Measurements from ENCODE around the gene SLC7A4. TPM values are rescaled to one million over a fixed set of nuclear protein-coding genes. Genes with fewer than 3 reads are reported as not detected.
"Not testable (repeated sequence)": the region's sequence is repeated elsewhere in the genome, so short reads cannot be mapped to it uniquely, and the experiment has no call there.

SLC7A4 gene
- polyA plus RNA-seq, 3 donors, result 0.25 to 0.49 (median 0.34) TPM

DNA sequence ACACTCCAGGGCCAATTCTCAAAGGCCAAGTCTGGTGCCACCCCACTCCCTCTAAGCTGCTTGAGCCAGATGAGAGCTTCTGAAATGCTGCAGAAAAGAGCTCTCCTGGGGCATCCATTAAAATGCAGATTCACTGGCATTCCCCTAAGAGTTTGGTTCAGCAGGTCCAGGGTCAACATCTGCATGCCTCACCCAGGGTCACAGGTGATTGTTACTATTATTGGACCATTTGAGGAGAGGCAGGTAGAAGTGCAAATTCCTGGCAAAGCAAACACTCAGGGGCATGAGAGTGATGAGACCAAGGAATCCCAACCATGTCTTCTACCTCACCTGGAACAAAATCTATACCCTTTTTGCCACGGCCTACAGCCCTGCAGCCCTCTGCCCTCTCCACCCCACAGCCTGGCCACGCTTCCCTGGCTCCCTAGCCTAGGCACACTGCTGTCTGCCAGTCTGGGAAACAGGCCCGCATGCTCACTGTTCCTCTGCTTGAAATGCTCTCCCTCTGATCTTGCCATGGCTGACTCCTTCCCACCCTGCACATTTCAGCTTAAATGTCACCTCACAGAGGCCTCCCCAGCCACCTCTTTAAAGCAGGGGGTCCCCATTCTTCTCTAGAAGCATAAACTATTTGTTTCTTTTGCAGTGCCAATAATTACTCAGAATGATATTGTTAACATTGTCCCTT is 21.8 kb downstream of the SLC7A4 start:
- 87 to 98% (median 88%) methylated on average over 3 of the region's 3 CpGs for whole genome bisulfite sequencing, 3 donors
- H3K27ac ChIP-seq (ENCODE audit: low read depth, low read length), result no peak overlapping the region

DNA sequence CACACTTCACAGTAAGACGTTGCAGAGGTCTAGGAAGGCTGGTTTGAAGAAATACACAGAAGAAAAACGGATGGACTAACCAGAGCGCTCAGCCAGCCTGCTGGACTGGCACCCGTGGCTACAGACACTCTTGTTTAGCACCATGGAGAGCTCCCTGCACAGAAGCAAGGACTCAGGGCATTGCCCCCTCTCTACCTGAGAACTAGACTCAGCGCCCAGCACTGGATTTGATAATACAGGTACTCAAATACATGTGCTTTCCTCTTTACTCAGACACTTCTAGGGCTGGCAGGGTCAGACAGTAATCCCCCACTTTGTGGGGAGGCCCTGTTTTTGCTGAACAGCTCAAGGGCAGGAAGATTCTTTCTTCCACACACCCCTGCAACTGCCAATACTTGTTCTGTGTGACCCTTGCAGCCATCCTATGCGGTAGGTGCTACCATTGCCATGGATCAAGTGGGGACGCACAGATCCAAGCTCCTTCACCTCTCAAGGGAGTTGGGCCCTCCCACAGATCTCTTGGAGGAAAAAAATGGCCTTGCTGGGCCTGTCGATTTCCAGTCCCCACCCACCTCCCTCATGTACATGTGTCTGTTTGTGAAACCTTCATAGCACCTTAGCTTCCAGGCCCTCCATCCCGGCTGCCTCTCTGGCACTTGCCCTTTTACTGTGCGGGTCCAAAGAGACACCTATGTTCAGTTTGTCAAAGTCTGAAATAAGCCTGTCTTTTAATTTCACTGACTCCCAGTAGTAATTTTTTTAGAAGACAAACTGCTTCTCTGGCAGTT is 22.5 kb downstream of the SLC7A4 start:
- no peak overlapping the region for H3K27ac ChIP-seq (ENCODE audit: low read depth, low read length)
- WGBS, 3 donors, result 45 to 62% (median 60%) methylated on average over 10 of the region's 10 CpGs

DNA sequence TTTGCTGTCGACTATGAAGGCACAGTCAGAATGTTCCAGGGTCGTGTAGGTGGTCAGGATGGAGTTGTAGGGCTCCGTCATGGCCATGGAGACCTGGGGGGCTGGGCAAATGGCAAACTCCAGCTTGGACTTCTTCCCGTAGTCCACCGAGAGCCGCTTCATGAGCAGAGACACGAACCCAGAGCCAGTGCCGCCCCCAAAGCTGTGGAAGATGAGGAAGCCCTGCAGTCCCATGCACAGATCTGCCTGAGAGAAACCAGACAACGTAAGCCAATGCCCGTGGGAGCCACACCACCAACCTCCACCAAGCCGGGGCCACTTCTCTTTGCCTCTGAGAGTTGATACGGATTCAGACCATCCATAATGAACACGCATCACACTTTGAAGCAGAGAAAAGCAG is 23.2 kb downstream of the SLC7A4 start:
- H3K27ac ChIP-seq (ENCODE audit: low read depth, low read length), result not testable (repeated sequence)
- WGBS, 3 donors, result 77 to 89% (median 88%) methylated on average over 13 of the region's 13 CpGs

DNA sequence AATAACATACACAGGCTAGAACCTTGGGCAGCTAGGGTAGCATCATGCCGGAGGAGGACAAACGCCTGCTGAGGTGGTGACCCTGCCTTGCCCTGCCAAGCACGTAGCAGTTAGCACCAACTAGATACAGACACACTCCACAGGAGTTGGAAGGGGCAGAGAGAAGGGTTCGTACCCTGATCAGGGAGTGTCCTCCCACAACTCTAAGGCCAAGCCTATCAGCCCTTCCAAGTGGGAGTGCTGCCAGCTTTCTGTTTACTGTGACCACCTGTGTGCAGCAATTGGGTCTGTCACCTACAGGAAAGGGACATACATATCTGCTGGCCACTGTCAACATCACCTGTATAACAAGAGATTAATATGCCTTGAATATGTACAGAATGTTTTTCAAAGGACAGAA is 28.6 kb downstream of the SLC7A4 start:
- WGBS, 3 donors, result 63 to 81% (median 81%) methylated on average over 4 of the region's 4 CpGs
- no peak overlapping the region for H3K27ac ChIP-seq (ENCODE audit: low read depth, low read length)

DNA sequence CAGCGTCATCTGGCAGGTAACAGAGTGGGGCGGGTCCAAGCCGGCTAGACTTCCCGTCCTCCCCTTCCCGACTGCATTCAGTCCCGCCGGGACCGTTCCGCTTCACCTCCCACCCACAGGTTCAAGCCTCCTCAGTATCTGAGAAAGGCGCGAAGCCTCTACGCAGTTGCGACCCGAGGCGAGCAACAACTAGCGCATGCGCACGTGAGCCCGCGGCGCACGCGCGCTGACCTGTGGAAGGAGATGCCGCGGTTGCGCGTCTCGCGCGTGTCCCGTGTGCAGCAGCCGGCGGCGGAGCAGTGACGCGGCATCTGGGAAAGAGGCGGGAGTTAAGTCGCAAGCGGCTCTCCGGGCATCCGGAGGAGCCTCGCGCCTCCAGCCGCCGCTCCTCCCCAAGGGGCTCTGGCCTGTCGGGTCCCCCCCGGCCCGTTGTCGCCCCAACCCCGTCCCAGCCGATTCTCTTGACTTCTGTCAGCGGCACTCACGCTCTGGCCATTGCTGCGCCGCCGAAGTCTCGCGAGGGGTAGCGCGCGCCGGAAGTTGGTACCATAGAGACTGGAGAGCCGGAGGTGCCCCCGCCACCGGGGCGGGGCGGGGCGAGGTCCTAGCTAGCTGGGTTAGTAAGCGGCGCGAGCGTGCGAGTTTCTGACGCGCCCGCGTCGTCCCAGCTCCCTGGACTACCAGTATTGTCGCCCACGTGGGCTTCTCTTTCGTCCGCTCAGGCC is 30.6 kb downstream of the SLC7A4 start, which contains the start of gene THAP7:
Gene THAP7 (minus strand): TSS at position 518 of the 725 bp plus-strand sequence. CDS start 207 bp downstream, at position 311.
- WGBS, 3 donors, result 0 to 1% (median 0%) methylated on average over 79 to 83 of the region's 83 CpGs
- peak within 1 kb of the TSS; percentile 84 for H3K27ac ChIP-seq (ENCODE audit: low read depth, low read length)

DNA sequence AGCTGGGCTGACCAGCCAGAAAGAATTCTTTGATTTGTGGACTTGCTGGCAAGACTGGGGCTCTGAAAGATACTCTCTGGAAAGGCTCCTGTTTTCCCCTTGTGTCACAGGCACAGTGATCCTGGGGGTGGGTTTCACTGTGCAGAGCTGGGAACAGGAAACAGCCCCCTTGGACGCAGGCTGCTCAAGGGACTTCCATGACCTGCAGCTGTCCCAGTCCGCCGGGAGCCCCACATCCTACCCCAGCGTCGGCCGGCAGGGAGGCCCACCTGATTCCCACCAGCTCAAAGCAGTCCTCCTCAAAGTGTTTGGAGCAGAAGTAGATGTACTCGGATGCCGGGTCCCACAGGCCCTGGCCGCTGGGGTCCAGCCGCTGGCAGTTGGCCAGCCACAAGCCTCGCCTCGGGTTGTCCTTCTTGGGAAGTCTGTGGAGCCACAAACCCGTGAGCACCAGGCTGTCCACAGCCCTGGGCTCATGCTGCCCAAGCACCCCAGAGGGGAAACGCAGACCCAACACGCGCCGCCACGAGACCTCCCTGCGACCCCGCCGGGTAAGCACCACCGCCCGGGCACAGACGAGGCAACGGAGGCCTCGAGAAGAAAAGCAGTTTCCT is 31.3 kb downstream of the SLC7A4 start:
- 1 to 3% (median 3%) methylated on average over 26 of the region's 26 CpGs for WGBS, 3 donors

DNA sequence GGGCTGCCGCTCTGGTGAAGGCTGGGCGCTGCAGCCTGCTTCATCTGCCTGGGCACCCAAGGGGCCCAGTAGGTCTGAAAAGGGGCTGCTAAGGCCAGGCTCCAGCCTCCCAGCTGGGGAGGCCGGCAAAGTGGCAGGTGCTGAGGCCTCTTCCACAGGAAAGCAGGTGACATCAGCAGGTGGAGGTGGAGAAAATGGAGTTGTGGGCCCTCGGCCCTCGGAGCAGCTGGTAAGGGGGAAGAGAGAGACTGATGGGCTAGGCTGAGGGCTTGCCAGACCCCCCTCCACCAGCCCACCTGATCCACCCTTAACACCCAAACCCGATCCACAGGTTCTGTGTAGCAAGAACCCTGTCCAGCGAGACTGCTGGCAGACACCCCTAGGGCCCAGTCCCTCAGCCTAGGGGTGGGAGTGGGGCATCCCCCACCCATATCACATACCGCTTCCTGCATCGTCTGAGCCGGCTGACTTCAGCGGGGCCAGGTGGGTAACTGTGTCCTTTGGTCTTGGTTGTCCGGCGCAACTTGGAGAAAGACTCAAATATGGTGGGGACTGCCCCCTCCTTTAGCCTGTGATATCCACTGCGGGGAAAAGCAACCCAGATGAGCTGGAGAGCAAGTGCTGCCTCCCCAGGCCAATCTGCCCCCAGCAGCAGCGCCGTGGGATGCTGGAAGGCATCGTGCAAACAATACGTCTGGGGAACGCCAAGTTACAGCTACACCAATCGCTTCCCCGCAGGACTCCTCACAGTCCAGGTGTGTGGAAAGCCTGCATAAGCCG is 32.0 kb downstream of the SLC7A4 start:
- WGBS, 3 donors, result 44 to 61% (median 53%) methylated on average over 22 of the region's 22 CpGs
- no peak overlapping the region for H3K27ac ChIP-seq (ENCODE audit: low read depth, low read length)

More for the DNA sequence above, 31.3 kb downstream of the SLC7A4 start:
- H3K27ac ChIP-seq (ENCODE audit: low read depth, low read length), result peak overlapping the region; percentile 75

DNA sequence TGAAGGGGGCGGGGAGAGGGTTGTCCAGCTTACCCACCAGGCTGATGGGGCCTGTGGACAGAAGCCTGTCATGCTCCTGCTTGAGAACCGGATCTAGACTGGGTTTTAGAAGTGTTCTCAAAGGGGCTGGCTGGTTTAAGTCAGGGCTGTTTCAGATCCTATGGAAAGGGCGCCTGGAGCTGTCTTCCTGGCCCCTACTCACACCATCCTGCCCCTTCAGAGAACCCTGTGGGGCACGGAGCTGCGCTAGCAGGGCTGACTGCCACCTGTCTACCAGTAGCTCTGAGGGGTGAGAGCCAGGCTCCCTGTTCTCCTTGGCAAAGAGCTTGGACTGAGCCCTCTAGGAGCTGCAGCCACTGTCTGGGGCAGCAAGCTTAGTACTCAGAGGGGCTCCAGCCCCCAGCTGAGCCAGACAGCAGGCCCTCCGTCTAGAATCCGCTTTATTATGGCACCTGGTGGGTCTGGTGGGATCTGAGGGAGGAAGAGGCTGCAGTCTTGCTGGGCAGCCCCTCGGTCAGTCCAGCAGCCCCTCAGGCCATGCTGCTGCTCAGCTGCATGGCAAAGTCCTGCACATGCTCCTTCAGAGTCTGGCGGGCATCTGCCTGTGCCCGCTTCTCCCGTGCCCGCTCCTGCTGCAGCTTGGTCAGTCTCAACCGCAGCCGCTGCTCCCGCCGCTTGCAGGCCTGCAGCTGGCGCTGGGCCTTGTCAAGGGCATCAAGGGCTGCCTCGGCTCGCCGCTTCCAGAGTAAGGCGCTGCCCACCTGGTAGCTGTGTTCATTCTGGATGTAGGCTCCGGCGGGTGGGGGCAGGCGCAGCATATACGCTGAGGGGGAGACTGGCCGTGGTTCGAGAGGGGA is 32.8 kb downstream of the SLC7A4 start:
- H3K27ac ChIP-seq (ENCODE audit: low read depth, low read length), result no peak overlapping the region
- 90 to 93% (median 92%) methylated on average over 26 to 27 of the region's 27 CpGs for WGBS, 3 donors

DNA sequence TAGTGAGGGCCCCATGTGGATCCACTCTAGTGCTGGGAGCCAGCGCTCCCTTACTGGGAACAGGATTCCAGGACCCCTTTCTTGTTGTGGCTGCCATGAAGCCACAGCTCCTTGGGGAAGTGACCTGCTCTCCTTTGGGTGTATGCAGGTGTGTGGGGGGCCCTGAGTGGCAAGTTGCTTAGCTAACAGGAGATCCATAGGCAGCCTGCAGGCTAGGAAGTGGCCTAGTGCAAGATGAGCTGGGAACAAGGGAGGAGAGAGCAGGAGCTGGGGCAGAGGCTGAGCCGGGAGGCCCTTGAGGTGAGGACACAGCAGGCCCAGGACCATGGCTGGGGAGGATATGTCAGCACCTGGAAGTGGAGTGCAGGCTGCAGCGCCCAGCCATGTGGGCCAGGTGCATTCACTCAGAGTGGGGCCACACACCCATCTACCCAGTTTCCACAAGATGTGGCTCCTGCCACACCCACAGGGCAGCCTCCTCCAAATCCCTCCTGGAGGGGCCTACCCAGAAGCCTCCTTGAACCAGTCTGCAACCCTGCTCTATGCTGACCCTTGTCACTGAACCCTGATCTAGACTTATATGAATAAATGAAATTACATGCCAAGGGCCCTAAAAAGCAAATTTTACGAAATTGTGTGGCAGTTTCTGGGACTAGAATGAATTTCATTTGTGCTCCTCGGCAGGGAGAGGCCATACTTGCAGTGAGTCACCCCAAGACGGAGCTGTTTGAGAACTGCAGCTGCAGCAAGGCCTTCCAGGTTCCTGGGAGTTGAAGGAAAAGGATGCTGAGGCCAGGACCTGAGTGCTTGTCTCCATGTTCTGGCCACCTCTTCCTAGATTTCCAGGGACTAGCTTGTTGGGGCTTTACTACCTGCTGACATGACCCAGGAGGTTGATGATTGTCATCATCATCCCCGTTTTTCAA is 33.7 kb downstream of the SLC7A4 start:
- H3K27ac ChIP-seq (ENCODE audit: low read depth, low read length), result no peak overlapping the region
- 65 to 73% (median 69%) methylated on average over 7 of the region's 7 CpGs for WGBS, 3 donors

DNA sequence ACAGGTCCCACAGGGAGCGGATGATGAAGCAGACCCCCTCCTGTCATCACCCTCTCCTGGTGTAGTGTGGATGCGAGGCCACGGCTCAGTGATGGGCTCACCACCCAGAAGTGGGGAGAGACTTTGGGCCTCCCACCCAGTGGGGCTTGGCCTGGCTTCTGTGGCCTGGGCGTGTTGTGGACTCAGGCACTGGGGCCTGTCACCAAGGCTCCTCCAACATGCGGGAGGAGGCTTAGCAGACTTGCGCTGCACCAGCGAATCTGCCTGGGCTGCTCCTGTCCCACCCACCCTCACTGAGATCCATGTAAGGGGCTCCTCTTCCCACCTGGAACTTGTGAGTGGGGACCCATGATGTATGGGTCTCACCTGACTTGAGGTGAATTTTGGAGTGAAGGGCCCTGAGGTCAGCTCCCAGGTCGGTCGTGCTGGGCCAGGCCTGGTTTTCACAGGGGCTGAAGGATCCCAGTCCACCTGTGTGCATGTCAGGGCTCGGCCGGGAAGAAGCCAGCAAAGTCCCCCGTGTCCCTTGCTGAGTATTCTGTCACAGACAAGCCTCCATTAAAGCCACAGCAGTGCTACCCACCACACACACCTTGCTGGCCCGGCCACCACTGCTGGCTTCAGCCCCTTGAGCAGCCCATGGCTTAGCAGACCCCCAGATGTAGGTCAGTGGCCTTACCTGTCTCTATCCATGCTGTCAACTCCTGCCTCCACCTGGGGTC is 34.7 kb downstream of the SLC7A4 start:
- WGBS, 3 donors, result 77 to 86% (median 85%) methylated on average over 13 of the region's 13 CpGs
- no peak overlapping the region for H3K27ac ChIP-seq (ENCODE audit: low read depth, low read length)

DNA sequence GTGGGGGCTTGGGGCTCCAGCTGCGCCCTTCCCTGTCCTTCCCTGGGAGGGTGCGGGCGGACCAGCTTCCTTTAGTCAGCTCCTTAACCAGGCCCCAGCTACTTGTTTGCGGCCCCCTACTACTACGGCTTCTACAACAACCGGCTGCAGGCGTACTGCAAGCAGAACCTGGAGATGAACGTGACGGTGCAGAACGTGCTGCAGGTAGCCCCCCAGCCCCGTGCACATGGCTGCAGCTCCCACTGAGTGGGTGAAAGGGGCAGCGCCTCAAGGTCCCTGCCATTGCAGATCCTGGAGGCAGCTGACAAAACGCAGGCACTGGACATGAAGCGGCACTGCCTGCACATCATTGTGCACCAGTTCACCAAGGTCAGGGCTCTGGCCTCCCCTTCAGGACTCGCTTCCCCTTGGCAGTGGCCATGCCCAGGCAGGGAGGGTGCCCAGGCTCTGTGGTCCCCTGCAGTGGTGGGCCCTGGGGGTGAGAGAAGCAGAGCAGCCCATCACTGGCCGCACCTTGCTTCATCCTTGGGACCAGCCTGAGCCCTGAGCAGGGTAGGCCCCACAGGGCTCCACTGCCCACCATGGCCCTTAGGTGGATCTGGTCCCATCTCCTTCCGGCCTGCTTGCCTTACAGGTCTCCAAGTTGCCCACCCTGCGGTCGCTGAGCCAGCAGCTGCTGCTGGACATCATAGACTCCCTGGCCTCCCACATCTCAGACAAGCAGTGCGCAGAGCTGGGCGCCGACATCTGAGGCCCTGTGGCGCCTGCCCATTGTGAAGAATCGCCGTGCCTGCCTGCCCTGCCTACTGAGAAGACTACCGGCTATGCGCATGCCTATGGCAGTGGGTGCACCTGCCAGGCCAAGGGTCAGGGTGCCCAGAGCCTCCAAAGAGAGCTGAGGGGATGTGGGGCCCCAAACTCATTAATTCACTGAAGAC is 35.5 kb downstream of the SLC7A4 start:
- 87 to 92% (median 91%) methylated on average over 27 of the region's 27 CpGs for WGBS, 3 donors
- H3K27ac ChIP-seq (ENCODE audit: low read depth, low read length), result no peak overlapping the region

DNA sequence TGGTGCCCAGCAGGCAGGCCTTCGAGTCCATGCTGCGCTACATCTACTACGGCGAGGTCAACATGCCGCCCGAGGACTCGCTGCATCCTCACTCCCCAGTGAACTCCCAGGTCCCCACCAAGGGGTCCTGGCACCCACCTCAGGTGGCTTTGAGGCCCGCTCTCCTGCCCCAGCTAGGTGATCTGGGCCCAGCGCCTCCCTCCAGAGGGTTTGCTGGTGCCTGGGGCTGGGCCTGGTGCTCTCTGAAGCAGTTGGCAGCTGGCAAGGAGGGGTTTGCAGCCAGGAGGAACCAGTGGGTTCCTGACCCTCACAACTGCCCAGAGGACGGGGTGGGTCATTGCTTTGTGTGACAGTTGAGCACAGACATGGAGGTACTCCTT is 36.3 kb downstream of the SLC7A4 start:
- 95 to 99% (median 97%) methylated on average over 10 of the region's 10 CpGs for WGBS, 3 donors
- no peak overlapping the region for H3K27ac ChIP-seq (ENCODE audit: low read depth, low read length)

DNA sequence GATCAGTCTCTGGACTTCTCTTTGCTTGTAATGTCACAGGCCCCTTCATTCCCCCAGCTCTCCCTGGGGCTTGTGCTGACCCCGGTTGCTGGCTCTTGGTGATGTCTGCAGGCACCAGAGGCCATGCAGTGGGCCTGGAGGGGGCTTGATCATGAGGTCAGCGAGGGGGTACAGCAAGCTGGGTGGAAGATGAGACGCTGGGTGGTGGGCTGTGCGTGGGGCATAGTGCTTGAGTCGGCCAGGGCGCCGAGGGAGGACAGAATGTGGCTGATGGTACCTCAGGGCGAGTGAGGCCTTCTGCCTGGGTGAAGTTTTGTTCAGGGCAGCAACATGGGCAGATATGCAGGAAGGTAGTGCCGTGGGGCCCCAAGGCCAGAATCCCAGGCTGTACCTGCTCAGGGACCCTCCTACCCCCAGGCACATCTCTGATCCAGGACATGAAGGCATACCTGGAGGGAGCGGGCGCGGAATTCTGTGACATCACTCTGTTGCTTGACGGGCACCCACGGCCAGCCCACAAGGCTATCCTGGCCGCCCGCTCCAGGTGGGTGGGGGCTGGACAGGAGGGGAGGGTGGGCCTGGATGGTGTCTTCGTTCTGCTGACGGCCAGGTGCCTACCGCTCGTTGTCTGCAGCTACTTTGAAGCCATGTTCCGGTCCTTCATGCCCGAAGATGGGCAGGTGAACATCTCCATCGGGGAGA is 36.9 kb downstream of the SLC7A4 start:
- 90 to 91% (median 90%) methylated on average over 20 to 23 of the region's 23 CpGs for WGBS, 3 donors

DNA sequence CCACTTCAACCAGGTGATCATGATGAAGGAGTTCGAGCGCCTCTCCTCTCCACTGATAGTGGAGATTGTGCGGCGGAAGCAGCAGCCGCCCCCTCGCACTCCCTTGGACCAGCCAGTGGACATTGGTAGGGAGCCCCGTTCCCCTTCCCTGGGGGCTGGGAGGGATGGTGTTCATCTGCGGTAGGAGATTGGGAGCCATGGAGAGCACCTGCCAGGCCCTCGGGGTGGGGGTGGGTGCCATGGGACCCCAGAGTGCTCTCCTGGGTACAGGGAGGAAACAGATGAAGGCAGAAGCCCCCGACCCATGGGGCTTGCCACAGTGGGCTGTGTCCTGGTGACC is 37.5 kb downstream of the SLC7A4 start:
- WGBS, 3 donors, result 89 to 91% (median 90%) methylated on average over 10 of the region's 10 CpGs
- no peak overlapping the region for H3K27ac ChIP-seq (ENCODE audit: low read depth, low read length)

More for the DNA sequence above, 36.9 kb downstream of the SLC7A4 start:
- H3K27ac ChIP-seq (ENCODE audit: low read depth, low read length), result no peak overlapping the region

All from adipose tissue (tissue), 3 donors.